Measurements from ENCODE around the gene RSRC2.
"Not testable (repeated sequence)": the region's sequence is repeated elsewhere in the genome, so short reads cannot be mapped to it uniquely, and the experiment has no call there.

Gene RSRC2

GRCh38 chr12:122526683-122527477 is at the start of gene RSRC2, which contains the start of gene KNTC1:
TSS of gene RSRC2 (minus strand) at chr12:122526936. CDS start at chr12:122526853, 83 bp downstream.
TSS of gene KNTC1 (plus strand) at chr12:122527249. CDS start at chr12:122530064, 2,815 bp downstream.
- peak; percentile 100 for DNase-seq (ENCODE audit: low spot score)

- no peak for DNase-seq (ENCODE audit: low spot score)
Measured at GRCh38 chr12:122571821-122572220, 45.1 kb upstream of the RSRC2 start.

- DNase-seq (ENCODE audit: low spot score) = not testable (repeated sequence)
Measured at GRCh38 chr12:122570006-122570405, 43.3 kb upstream of the RSRC2 start.

- no peak for DNase-seq (ENCODE audit: low spot score)
Measured at GRCh38 chr12:122569288-122569687, 42.6 kb upstream of the RSRC2 start.

- not testable (repeated sequence) for DNase-seq (ENCODE audit: low spot score)
Measured at GRCh38 chr12:122566816-122567215, 40.1 kb upstream of the RSRC2 start.

- DNase-seq (ENCODE audit: low spot score) = no peak
Measured at GRCh38 chr12:122563361-122563760, 36.6 kb upstream of the RSRC2 start.

- no peak for DNase-seq (ENCODE audit: low spot score)
Measured at GRCh38 chr12:122560138-122560537, 33.4 kb upstream of the RSRC2 start.

GRCh38 chr12:122558745-122559641 is 32.3 kb upstream of the RSRC2 start:
- no peak for DNase-seq (ENCODE audit: low spot score)

- DNase-seq (ENCODE audit: low spot score) = no peak
Measured at GRCh38 chr12:122547330-122547729, 20.6 kb upstream of the RSRC2 start.

- no peak for DNase-seq (ENCODE audit: low spot score)
Measured at GRCh38 chr12:122545855-122546254, 19.1 kb upstream of the RSRC2 start.

- DNase-seq (ENCODE audit: low spot score) = no peak
Measured at GRCh38 chr12:122544537-122544936, 17.8 kb upstream of the RSRC2 start.

GRCh38 chr12:122538496-122538895 is 11.8 kb upstream of the RSRC2 start:
- DNase-seq (ENCODE audit: low spot score) = no peak

GRCh38 chr12:122537021-122537420 is 10.3 kb upstream of the RSRC2 start:
- DNase-seq (ENCODE audit: low spot score) = no peak

- no peak for DNase-seq (ENCODE audit: low spot score)
Measured at GRCh38 chr12:122533856-122534255, 7.1 kb upstream of the RSRC2 start.

- DNase-seq (ENCODE audit: low spot score) = no peak
Measured at GRCh38 chr12:122528992-122529391, 2.3 kb upstream of the RSRC2 start.

- DNase-seq (ENCODE audit: low spot score) = no peak
Measured at GRCh38 chr12:122528582-122528981, 1.8 kb upstream of the RSRC2 start.

- DNase-seq (ENCODE audit: low spot score) = peak; percentile 75
Measured at GRCh38 chr12:122527478-122527944, 775 bp upstream of the RSRC2 start.

- DNase-seq (ENCODE audit: low spot score) = no peak
Measured at GRCh38 chr12:122523846-122524718, 2.7 kb downstream of the RSRC2 start.

- DNase-seq (ENCODE audit: low spot score) = no peak
Measured at GRCh38 chr12:122523280-122523679, 3.5 kb downstream of the RSRC2 start.

- no peak for DNase-seq (ENCODE audit: low spot score)
Measured at GRCh38 chr12:122520676-122521075, 6.1 kb downstream of the RSRC2 start.

GRCh38 chr12:122519418-122519817 is 7.3 kb downstream of the RSRC2 start:
- no peak for DNase-seq (ENCODE audit: low spot score)

- DNase-seq (ENCODE audit: low spot score) = no peak
Measured at GRCh38 chr12:122518908-122519307, 7.8 kb downstream of the RSRC2 start.
